ENCODE measurements around the gene RALGPS1. TPM values are rescaled to one million over a fixed set of nuclear protein-coding genes. Genes with fewer than 3 reads are reported as not detected.

Gene RALGPS1
- total RNA-seq, 2 experiments from 2014 or later, result 1.9 to 2.2 TPM

DNA sequence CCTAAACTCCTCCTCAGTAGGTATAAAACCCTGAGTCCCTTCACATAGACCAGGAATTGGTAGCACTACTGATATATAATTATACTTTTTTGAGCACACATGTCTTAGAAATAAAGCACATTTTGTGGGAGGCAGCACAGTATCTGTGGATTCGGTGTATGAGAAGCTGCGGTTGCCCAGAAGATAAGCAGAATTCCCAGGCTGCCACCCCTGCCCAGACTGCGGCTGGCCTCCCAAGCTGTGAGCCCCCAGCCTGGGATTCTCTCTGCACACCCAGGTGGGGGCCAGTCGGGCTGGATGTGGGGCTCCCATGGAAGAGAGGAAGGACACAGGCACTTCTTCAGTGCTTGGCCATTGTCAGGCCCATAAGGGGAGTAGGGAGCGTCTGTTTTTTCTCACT is 233.4 kb downstream of the RALGPS1 start:
- ChIA-PET CTCF (interaction anchor here (1.8 kb wide), 1 partner anchor 51 kb away, joined by 4 read pairs; no protein-coding TSS in a partner anchor), POLR2A (no interaction called here)
- H3K27me3 Mint-ChIP-seq, result no peaks in the 10 kb centered on the region
- no peak overlapping the region for H3K27ac Mint-ChIP-seq
- peaks cover 2% of the 10 kb centered on the region for H3K36me3 Mint-ChIP-seq (ENCODE audit: low read depth)
- H3K9me3 Mint-ChIP-seq, result peaks cover 3% of the 10 kb centered on the region
- TF ChIP-seq, protein P1, sequence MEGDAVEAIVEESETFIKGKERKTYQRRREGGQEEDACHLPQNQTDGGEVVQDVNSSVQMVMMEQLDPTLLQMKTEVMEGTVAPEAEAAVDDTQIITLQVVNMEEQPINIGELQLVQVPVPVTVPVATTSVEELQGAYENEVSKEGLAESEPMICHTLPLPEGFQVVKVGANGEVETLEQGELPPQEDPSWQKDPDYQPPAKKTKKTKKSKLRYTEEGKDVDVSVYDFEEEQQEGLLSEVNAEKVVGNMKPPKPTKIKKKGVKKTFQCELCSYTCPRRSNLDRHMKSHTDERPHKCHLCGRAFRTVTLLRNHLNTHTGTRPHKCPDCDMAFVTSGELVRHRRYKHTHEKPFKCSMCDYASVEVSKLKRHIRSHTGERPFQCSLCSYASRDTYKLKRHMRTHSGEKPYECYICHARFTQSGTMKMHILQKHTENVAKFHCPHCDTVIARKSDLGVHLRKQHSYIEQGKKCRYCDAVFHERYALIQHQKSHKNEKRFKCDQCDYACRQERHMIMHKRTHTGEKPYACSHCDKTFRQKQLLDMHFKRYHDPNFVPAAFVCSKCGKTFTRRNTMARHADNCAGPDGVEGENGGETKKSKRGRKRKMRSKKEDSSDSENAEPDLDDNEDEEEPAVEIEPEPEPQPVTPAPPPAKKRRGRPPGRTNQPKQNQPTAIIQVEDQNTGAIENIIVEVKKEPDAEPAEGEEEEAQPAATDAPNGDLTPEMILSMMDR (IDR thresholded peaks at IDR 0.05), result no peak
- no peak overlapping the region for H3K4me3 Mint-ChIP-seq
- intact Hi-C loops (cut with micrococcal nuclease), result no loop called here
- H3K4me1 Mint-ChIP-seq (ENCODE audit: low read depth), result no peaks in the 10 kb centered on the region
- ATAC-seq (no peak), DNase-seq (no peak)

DNA sequence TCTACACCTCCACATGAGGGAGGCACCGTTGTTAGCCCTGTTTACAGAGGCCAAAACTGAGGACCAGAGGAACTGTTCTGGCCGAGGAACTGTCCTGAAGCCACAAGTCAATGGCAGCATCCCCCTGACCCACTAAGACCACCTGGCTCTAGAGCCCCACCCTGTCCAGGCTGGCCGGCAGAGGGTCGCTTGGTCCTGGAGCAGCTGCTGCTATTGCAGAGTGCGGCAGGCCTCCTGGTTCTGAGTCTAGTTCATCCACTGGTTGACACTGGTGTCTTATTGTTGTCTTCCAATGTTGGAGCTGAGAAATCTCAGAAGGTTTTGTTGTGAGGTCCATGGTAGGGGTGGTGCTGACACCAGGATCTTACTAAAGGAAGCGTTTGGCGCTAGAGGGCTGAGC is 234.4 kb downstream of the RALGPS1 start:
- ATAC-seq (no peak), DNase-seq (no peak)
- Mint-ChIP-seq H3K4me3 (no peak overlapping the region), H3K4me1 (ENCODE audit: low read depth) (no peaks in the 10 kb centered on the region), H3K36me3 (ENCODE audit: low read depth) (peaks cover 2% of the 10 kb centered on the region), H3K27ac (no peak overlapping the region), H3K9me3 (peaks cover 3% of the 10 kb centered on the region), H3K27me3 (no peaks in the 10 kb centered on the region)
- ChIA-PET POLR2A (no interaction called here), CTCF (interaction anchor here (2.1 kb wide), 1 partner anchor 11 kb away, joined by 6 read pairs; no protein-coding TSS in a partner anchor)
- intact Hi-C loops (cut with micrococcal nuclease), result no loop called here
- TF ChIP-seq, protein P1 (IDR thresholded peaks at IDR 0.05), result no peak

DNA sequence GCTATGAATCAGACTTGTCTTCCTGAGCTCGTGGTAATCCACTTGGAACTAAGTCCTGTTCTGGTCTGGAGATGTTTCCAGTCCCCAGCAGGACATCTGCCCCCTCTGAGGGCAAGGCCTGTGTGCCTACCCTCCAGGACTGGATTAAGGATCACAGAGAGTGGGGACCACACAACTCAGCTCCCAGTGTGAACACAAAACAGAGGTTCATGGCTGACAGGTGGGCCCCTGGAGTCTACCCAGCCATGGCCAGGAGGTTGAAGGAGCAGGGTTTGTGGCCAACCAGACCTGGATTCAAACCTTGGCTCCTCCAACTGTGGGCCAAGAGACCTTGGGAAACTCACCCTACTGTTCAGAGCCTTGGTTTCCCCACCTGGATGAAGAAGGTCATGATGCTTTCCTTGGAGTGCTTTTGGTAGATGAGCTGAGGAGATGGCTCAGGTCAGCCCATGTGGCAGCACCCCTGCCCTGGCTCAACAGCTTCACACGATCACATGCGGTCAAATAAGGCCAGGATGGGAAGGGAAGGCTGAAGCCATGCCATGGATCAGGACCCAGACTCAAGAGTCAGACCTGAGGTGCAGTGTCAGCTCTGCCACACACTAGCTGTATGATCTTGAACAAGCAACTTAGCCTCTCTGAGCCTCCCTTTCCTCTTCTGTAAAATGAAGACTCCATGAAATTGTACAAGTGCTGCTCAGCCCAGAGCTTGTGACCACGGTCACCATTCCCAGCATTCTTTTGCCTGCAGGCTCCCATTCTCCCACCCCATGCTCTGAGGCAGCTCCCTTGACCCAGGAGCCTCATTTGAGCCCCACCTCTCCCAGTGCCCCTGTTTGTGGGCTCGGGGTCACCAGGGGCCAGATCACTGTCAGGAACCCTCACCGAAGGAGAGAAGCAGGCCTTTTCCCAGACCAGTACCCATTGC is 235.1 kb downstream of the RALGPS1 start:
- Mint-ChIP-seq H3K4me1 (ENCODE audit: low read depth) (peaks cover 5% of the 10 kb centered on the region), H3K4me3 (no peak overlapping the region), H3K9me3 (peaks cover 3% of the 10 kb centered on the region), H3K27ac (no peak overlapping the region), H3K36me3 (ENCODE audit: low read depth) (peaks cover 2% of the 10 kb centered on the region), H3K27me3 (no peaks in the 10 kb centered on the region)
- TF ChIP-seq, protein P1 (IDR thresholded peaks at IDR 0.05), result no peak
- ChIA-PET CTCF (interaction anchor here (2.1 kb wide), 1 partner anchor 10 kb away, joined by 6 read pairs; no protein-coding TSS in a partner anchor), POLR2A (interaction anchor here (0.7 kb wide), 1 partner anchor 12 kb away, joined by 3 read pairs; no protein-coding TSS in a partner anchor)
- intact Hi-C loops (cut with micrococcal nuclease), result no loop called here
- DNase-seq, result no peak
- ATAC-seq, result no peak

DNA sequence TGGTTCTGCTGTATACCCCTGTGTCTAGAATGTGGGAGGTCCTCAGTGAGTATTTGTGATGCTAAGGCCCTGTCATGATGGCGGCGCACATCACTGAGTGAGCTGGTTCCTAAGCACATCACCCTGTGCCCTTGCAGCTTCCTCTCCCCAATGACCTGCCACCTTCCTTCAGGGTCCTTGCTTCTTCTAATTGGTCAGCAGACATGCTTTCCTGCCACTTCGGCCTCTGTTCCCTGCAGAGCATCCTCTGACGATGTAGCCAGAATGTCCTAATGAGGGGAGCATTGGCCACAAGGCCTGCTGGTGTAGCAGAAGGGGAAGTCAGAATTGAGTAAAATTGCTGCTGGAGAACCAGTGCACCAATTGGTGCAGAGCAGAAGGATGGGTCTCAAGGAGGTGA is 238.9 kb downstream of the RALGPS1 start:
- ChIA-PET POLR2A (no interaction called here), CTCF (no interaction called here)
- Mint-ChIP-seq H3K4me3 (no peak overlapping the region), H3K27ac (no peak overlapping the region), H3K27me3 (no peaks in the 10 kb centered on the region), H3K4me1 (ENCODE audit: low read depth) (peaks cover 5% of the 10 kb centered on the region), H3K36me3 (ENCODE audit: low read depth) (no peaks in the 10 kb centered on the region), H3K9me3 (no peaks in the 10 kb centered on the region)
- DNase-seq, result no peak
- intact Hi-C loops (cut with micrococcal nuclease), result no loop called here
- no peak for ATAC-seq
- TF ChIP-seq, protein P1 (IDR thresholded peaks at IDR 0.05), result no peak

DNA sequence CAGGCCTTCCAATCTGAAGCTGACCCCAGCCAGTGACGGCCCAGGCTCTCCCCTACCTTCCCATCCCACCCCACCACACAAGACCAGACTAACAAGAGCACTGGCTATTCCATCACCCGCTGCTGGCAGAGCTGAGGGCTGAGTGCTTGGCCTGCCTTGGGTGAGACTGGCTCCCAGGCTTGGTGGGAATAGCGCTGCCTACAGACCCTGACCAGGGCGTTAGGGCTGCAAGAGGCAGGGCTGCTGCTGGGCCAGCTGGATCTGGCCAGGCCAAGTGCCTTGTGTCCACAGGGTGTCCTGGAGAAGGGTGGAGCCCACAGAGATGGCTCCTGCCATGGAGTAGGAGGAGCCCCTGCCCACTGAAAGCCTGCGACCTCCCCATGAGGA is 239.4 kb downstream of the RALGPS1 start:
- ATAC-seq (no peak), DNase-seq (no peak)
- H3K27me3 Mint-ChIP-seq, result no peaks in the 10 kb centered on the region
- H3K36me3 Mint-ChIP-seq (ENCODE audit: low read depth), result no peaks in the 10 kb centered on the region
- ChIA-PET CTCF (no interaction called here), POLR2A (no interaction called here)
- H3K4me3 Mint-ChIP-seq, result no peak overlapping the region
- H3K27ac Mint-ChIP-seq, result no peak overlapping the region
- TF ChIP-seq, protein P1 (IDR thresholded peaks at IDR 0.05), result no peak
- no peaks in the 10 kb centered on the region for H3K9me3 Mint-ChIP-seq
- intact Hi-C loops (cut with micrococcal nuclease), result no loop called here
- H3K4me1 Mint-ChIP-seq (ENCODE audit: low read depth), result peaks cover 5% of the 10 kb centered on the region
